IMR-90 (cell line): ENCODE measurements around the gene AK1. TPM values are rescaled to one million over a fixed set of nuclear protein-coding genes. Genes with fewer than 3 reads are reported as not detected.

Source experiments
- ATAC-seq: fragments of 200-7000 bp; cut with Tn5 transposase; 2 replicates; pipeline ENCODE4 v1.9.1; 2020; ENCODE audit warnings: low read depth, mild to moderate bottlenecking, moderate library complexity
- BruUV-seq: library from RNA; stranded (reverse); fragments of 400-500 nt; replicated peaks from 2 replicates; lab custom pipeline; 2021; lab: Mats Ljungman, UMichigan
- CTCF ChIA-PET: fragments of 300-600 bp; formaldehyde crosslinking; extraction: SDS; loops from one replicate; lab custom pipeline; 2021; ENCODE audit warnings: antibody characterized with exemption; lab: Yijun Ruan, JAX
- POLR2A ChIA-PET: fragments of 300-600 bp; sonication (Branson Sonifier 250); formaldehyde crosslinking; loops from one replicate; lab custom pipeline; 2022; ENCODE audit warnings: antibody characterized with exemption; ENCODE audit not compliant: unreplicated experiment; lab: Charles Lee
- DNase-seq: peaks from one replicate; pipeline ENCODE4 v3.0.0; 2013
- H2AFZ ChIP-seq: replicated peaks from 2 replicates; pipeline ENCODE3; 2013; ENCODE audit warnings: low read length, mild to moderate bottlenecking; ENCODE audit not compliant: poor library complexity
- H2AK5ac ChIP-seq: 2 replicates; pipeline ENCODE4 v1.6.1; 2013; ENCODE audit warnings: low read depth, low read length, inconsistent platforms
- H2AK9ac ChIP-seq: replicated peaks from 2 replicates; pipeline ENCODE3; 2013; ENCODE audit warnings: mild to moderate bottlenecking, low read depth, low read length, moderate library complexity; ENCODE audit not compliant: poor library complexity
- H2BK120ac ChIP-seq: 2 replicates; pipeline ENCODE4 v1.6.1; 2013; ENCODE audit warnings: low read depth, low read length, inconsistent platforms
- H2BK15ac ChIP-seq: 3 replicates; pipeline ENCODE4 v1.6.1; 2013; ENCODE audit warnings: low read depth, low read length, inconsistent platforms
- H2BK20ac ChIP-seq: 2 replicates; pipeline ENCODE4 v1.6.1; 2013; ENCODE audit warnings: low read depth, mild to moderate bottlenecking, inconsistent platforms, low read length, moderate library complexity
- H2BK5ac ChIP-seq: 2 replicates; pipeline ENCODE4 v1.6.1; 2013; ENCODE audit warnings: mild to moderate bottlenecking, low read depth, low read length, inconsistent platforms; ENCODE audit not compliant: poor library complexity, severe bottlenecking
- H3K14ac ChIP-seq: replicated peaks from 2 replicates; pipeline ENCODE4 v1.6.1; 2013; ENCODE audit warnings: low read depth, low read length, inconsistent platforms
- H3K18ac ChIP-seq: 2 replicates; pipeline ENCODE4 v1.6.1; 2013; ENCODE audit warnings: low read depth, low read length, control low read depth
- H3K23ac ChIP-seq: 2 replicates; pipeline ENCODE4 v1.6.1; 2013; ENCODE audit warnings: low read depth, low read length, inconsistent platforms
- H3K27ac ChIP-seq: 2 replicates; pipeline ENCODE4 v1.5.1; 2013; ENCODE audit warnings: mild to moderate bottlenecking, control low read depth, low read length; ENCODE audit not compliant: insufficient read depth
- H3K27me3 ChIP-seq: 2 replicates; pipeline ENCODE4 v1.6.1; 2013; ENCODE audit warnings: low read length; ENCODE audit not compliant: control insufficient read depth, insufficient read depth
- H3K36me3 ChIP-seq: 2 replicates; pipeline ENCODE4 v1.6.1; 2013; ENCODE audit warnings: low read length, mixed read lengths; ENCODE audit not compliant: control insufficient read depth, insufficient read depth
- H3K4ac ChIP-seq: 2 replicates; pipeline ENCODE4 v1.6.1; 2013; ENCODE audit warnings: low read depth, low read length, inconsistent platforms
- H3K4me1 ChIP-seq: 2 replicates; pipeline ENCODE4 v1.6.1; 2013; ENCODE audit warnings: low read length, mixed read lengths; ENCODE audit not compliant: control insufficient read depth, insufficient read depth
- H3K4me2 ChIP-seq: 2 replicates; pipeline ENCODE4 v1.6.1; 2013; ENCODE audit warnings: low read depth, mild to moderate bottlenecking, control low read depth, low read length, moderate library complexity
- H3K4me3 ChIP-seq: 2 replicates; pipeline ENCODE4 v1.5.1; 2013; ENCODE audit warnings: low read depth, mild to moderate bottlenecking, control low read depth, low read length, moderate library complexity; ENCODE audit not compliant: insufficient read depth
- H3K56ac ChIP-seq: 2 replicates; pipeline ENCODE4 v1.6.1; 2013; ENCODE audit warnings: low read length, inconsistent platforms; ENCODE audit not compliant: insufficient read depth; ENCODE audit errors: extremely low read depth
- H3K79me1 ChIP-seq, 2 experiments: 2 replicates each; pipeline ENCODE4 v1.6.1; 2013; ENCODE audit warnings: low read length in 2 of 2, inconsistent platforms in 1 of 2, low read depth in 1 of 2
- H3K9ac ChIP-seq: 2 replicates; pipeline ENCODE4 v1.6.1; 2013; ENCODE audit warnings: low read depth, low read length, control low read depth
- H3K9me1 ChIP-seq: 2 replicates; pipeline ENCODE4 v1.6.1; 2013; ENCODE audit warnings: low read length, inconsistent platforms; ENCODE audit not compliant: insufficient read depth
- H3K9me3 ChIP-seq: 2 replicates; pipeline ENCODE4 v1.6.1; 2013; ENCODE audit warnings: low read length; ENCODE audit not compliant: control insufficient read depth, insufficient read depth
- H4K20me1 ChIP-seq: 2 replicates; pipeline ENCODE4 v1.6.1; 2013; ENCODE audit warnings: low read length, inconsistent platforms; ENCODE audit not compliant: insufficient read depth
- H4K5ac ChIP-seq: 2 replicates; pipeline ENCODE4 v1.6.1; 2013; ENCODE audit warnings: mild to moderate bottlenecking, low read depth, low read length, control low read depth
- H4K8ac ChIP-seq, 2 experiments: 2 replicates each; pipeline ENCODE4 v1.6.1; 2013; ENCODE audit warnings: low read depth in 2 of 2, low read length in 2 of 2, control low read depth in 1 of 2, inconsistent platforms in 1 of 2
- H4K91ac ChIP-seq: 2 replicates; pipeline ENCODE4 v1.6.1; 2013; ENCODE audit warnings: low read depth, low read length, inconsistent platforms; ENCODE audit not compliant: insufficient read depth
- BHLHE40 ChIP-seq: fragments of 150-350 bp; IDR thresholded peaks from 2 replicates; pipeline ENCODE4 v1.6.1; 2016; ENCODE audit warnings: mild to moderate bottlenecking, low read depth, low read length
- CEBPB ChIP-seq: IDR thresholded peaks from 2 replicates; pipeline ENCODE4 v1.6.1; 2012; ENCODE audit warnings: low read depth, low read length, improper control_type of control experiment
- CHD1 ChIP-seq: IDR thresholded peaks from 2 replicates; pipeline ENCODE4 v1.6.1; 2012; ENCODE audit warnings: low read depth, low read length, improper control_type of control experiment
- FOS ChIP-seq: fragments of 150-350 bp; IDR thresholded peaks from 2 replicates; pipeline ENCODE4 v1.6.1; 2016; ENCODE audit warnings: low read depth, low read length
- MAZ ChIP-seq: IDR thresholded peaks from 2 replicates; pipeline ENCODE4 v1.6.1; 2012; ENCODE audit warnings: low read depth, mild to moderate bottlenecking, low read length, improper control_type of control experiment, moderate library complexity, borderline replicate concordance
- POLR2A ChIP-seq: IDR thresholded peaks from 2 replicates; pipeline ENCODE4 v1.6.1; 2012; ENCODE audit warnings: mild to moderate bottlenecking, low read depth, low read length
- RFX5 ChIP-seq: IDR thresholded peaks from 2 replicates; pipeline ENCODE4 v1.8.0; 2012; ENCODE audit warnings: low read depth, mild to moderate bottlenecking, low read length, moderate library complexity
- SMC3 ChIP-seq: fragments of 150-350 bp; IDR thresholded peaks from 2 replicates; pipeline ENCODE4 v1.6.1; 2016; ENCODE audit warnings: low read depth, mild to moderate bottlenecking, antibody characterized with exemption, low read length, moderate library complexity
- WGBS, 2 experiments: methylation state at CpG; one replicate each; pipeline versions ENCODE4 v1.1.5 to v1.1.7; 2013; ENCODE audit warnings: missing lambda C conversion rate in 2 of 2; ENCODE audit not compliant: insufficient read length in 1 of 2; ENCODE audit errors: extremely low coverage in 2 of 2; 5-methylcytosine and 5-hydroxymethylcytosine counted together
- dilution Hi-C: fragments of 300-500 bp; cut with HindIII; formaldehyde crosslinking; loops from one replicate; pipeline ENCODE4 v1.14.3; 2018; ENCODE audit warnings: low sequenced_read_pairs; ENCODE audit not compliant: unreplicated experiment
- in situ Hi-C: fragments of 300-500 bp; cut with MboI; formaldehyde crosslinking; loops from 3 replicates; pipeline ENCODE4 v1.14.3; 2019; ENCODE audit warnings: low sequenced_read_pairs, inconsistent platforms, mixed read lengths
- intact Hi-C: fragments of 100-400 bp; cut with micrococcal nuclease; formaldehyde crosslinking; loops from 2 replicates; pipeline ENCODE4 v1.10.0; 2022
- polyA plus RNA-seq, 3 experiments: library from polyadenylated mRNA; depleted of rRNA; stranded (reverse); fragments of >200 nt; gene quantifications; 2 replicates each; pipeline ENCODE4 v1.2.3, GENCODE V29; 2012; ENCODE audit warnings: low replicate concordance in 1 of 3
- total RNA-seq: library from RNA; depleted of rRNA; stranded (reverse); fragments of >200 nt; gene quantifications from 2 replicates; pipeline ENCODE4 v1.2.3, GENCODE V29; 2012
- TF ChIP-seq, protein P1 (sequence below): conservative IDR thresholded peaks from 2 replicates; pipeline ENCODE4 v1.5.1; 2012; ENCODE audit warnings: mild to moderate bottlenecking, low read depth, low read length, improper control_type of control experiment
- TF ChIP-seq, protein P2 (sequence below): fragments of 150-350 bp; IDR thresholded peaks from 2 replicates; pipeline ENCODE4 v1.6.1; 2017; ENCODE audit warnings: mild to moderate bottlenecking, antibody characterized with exemption, low read length, low read depth

The AK1 gene
- total and polyA plus RNA-seq, 2 of the 4 experiments (the other 2 are of a cell fraction), result 44.8 to 119 TPM

- Histone ChIP-seq H3K9me3 (no peaks in the 10 kb centered on the region), H3K27ac (no peak overlapping the region), H3K27me3 (no peaks in the 10 kb centered on the region), H4K5ac (no peak overlapping the region), H3K9ac (no peak overlapping the region), H2BK15ac (no peak overlapping the region), H3K18ac (no peak overlapping the region), H3K14ac (no peak overlapping the region), H4K8ac (no peak overlapping the region), H4K20me1 (no peaks in the 10 kb centered on the region), H2BK120ac (no peak overlapping the region), H3K36me3 (peaks cover 27% of the 10 kb centered on the region), H2AFZ (no peak overlapping the region), H3K4me3 (no peak overlapping the region), H3K79me1 (peaks cover 0 to 3% of the 10 kb centered on the region in 2 experiments; a peak in 1 of 4 replicates), H3K9me1 (no peaks in the 10 kb centered on the region), H3K4ac (no peak overlapping the region), H3K56ac (no peak overlapping the region), H2AK9ac (peak overlapping the region; percentile 37), H2AK5ac (no peak overlapping the region), H3K4me2 (no peak overlapping the region), H3K23ac (no peak overlapping the region), H3K4me1 (peaks cover 11% of the 10 kb centered on the region), H2BK20ac (no peak overlapping the region), H2BK5ac (no peak overlapping the region), H4K91ac (no peak overlapping the region)
- no peak for DNase-seq
- dilution Hi-C loops (no loop called here), intact Hi-C loops (no loop called here), in situ Hi-C loops (no loop called here)
- ChIA-PET CTCF (no interaction called here), POLR2A (no interaction called here)
- WGBS, 2 experiments, result 100% methylated on average over 3 of the region's 10 CpGs; no CpG with 5 or more reads in 1 of the 2 experiments
- BruUV-seq, result no TSS peak
- no peak for TF ChIP-seq CEBPB
- no peak for TF ChIP-seq BHLHE40
- no peak for TF ChIP-seq MAZ
- TF ChIP-seq RFX5, result no peak
- TF ChIP-seq SMC3, result no peak
- no peak for TF ChIP-seq CHD1
- TF ChIP-seq, protein P1, sequence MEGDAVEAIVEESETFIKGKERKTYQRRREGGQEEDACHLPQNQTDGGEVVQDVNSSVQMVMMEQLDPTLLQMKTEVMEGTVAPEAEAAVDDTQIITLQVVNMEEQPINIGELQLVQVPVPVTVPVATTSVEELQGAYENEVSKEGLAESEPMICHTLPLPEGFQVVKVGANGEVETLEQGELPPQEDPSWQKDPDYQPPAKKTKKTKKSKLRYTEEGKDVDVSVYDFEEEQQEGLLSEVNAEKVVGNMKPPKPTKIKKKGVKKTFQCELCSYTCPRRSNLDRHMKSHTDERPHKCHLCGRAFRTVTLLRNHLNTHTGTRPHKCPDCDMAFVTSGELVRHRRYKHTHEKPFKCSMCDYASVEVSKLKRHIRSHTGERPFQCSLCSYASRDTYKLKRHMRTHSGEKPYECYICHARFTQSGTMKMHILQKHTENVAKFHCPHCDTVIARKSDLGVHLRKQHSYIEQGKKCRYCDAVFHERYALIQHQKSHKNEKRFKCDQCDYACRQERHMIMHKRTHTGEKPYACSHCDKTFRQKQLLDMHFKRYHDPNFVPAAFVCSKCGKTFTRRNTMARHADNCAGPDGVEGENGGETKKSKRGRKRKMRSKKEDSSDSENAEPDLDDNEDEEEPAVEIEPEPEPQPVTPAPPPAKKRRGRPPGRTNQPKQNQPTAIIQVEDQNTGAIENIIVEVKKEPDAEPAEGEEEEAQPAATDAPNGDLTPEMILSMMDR, result no peak
- TF ChIP-seq, protein P2, sequence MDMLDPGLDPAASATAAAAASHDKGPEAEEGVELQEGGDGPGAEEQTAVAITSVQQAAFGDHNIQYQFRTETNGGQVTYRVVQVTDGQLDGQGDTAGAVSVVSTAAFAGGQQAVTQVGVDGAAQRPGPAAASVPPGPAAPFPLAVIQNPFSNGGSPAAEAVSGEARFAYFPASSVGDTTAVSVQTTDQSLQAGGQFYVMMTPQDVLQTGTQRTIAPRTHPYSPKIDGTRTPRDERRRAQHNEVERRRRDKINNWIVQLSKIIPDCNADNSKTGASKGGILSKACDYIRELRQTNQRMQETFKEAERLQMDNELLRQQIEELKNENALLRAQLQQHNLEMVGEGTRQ, result no peak
- no peak for TF ChIP-seq FOS
- no peak for TF ChIP-seq POLR2A
- no peak for ATAC-seq
These were observed 31.1 kb upstream of the AK1 start for GRCh38 chr9:127908660-127908926.
